Testis (tissue), 3 donors: ENCODE measurements around the gene KRT15. TPM values are rescaled to one million over a fixed set of nuclear protein-coding genes. Genes with fewer than 3 reads are reported as not detected.

ENCODE experiments used
- DNase-seq: peaks from one replicate; pipeline ENCODE4 v3.0.0-alpha.2; 2019
- H3K27ac ChIP-seq, 2 donors: fragments of 200-600 bp; sonication (generic); one replicate each; pipeline ENCODE4 v1.5.1; 2019
- H3K27me3 ChIP-seq: fragments of 200-600 bp; sonication (generic); one replicate; pipeline ENCODE4 v1.5.1; 2019
- H3K36me3 ChIP-seq: fragments of 200-600 bp; sonication (generic); one replicate; pipeline ENCODE4 v1.5.1; 2017; ENCODE audit warnings: low read depth; ENCODE audit errors: missing control alignments
- H3K4me1 ChIP-seq: fragments of 200-600 bp; sonication (generic); one replicate; pipeline ENCODE4 v1.5.1; 2019
- H3K4me3 ChIP-seq, 2 donors: fragments of 200-600 bp; sonication (generic); one replicate each; pipeline ENCODE4 v1.5.1; 2017 to 2019
- H3K9me3 ChIP-seq: fragments of 200-600 bp; sonication (generic); one replicate; pipeline ENCODE4 v1.5.1; 2017
- POLR2A ChIP-seq: fragments of 450-650 bp; IDR thresholded peaks from one replicate; pipeline ENCODE4 v1.6.1; 2017; ENCODE audit warnings: antibody characterized with exemption, mild to moderate bottlenecking, moderate library complexity
- WGBS, 2 donors: methylation state at CpG; one replicate each; pipeline ENCODE4 v1.1.5; 2018; 5-methylcytosine and 5-hydroxymethylcytosine counted together
- intact Hi-C: fragments of 100-400 bp; cut with DNase I; formaldehyde crosslinking; loops from one replicate; pipeline ENCODE4 v1.15.1; 2023; ENCODE audit warnings: low total_unique reads
- polyA plus RNA-seq: library from polyadenylated mRNA; stranded (reverse); fragments of 350-450 nt; fragmentation: Illumina TruSeq; extraction: RNeasy Lipid Tissue Mini Kit (QIAGEN cat#74804); gene quantifications from one replicate; pipeline ENCODE4 v1.2.3, GENCODE V29; 2014; ENCODE audit warnings: low read depth, low replicate concordance; ENCODE audit not compliant: insufficient read depth
- total RNA-seq, 2 donors: library from RNA; depleted of rRNA; stranded (reverse); fragments of >200 nt; gene quantifications; one replicate each; pipeline ENCODE4 v1.2.3, GENCODE V29; 2016
- TF ChIP-seq, protein P1 (sequence below), 3 experiments: fragments of 450-650 bp in 2 of 3; fragments of 200-600 bp in 1 of 3; sonication (generic) in 1 of 3; IDR thresholded peaks; one replicate each; pipeline ENCODE4 v1.5.1; 2016 to 2019; ENCODE audit warnings: antibody characterized with exemption in 3 of 3, mild to moderate bottlenecking in 2 of 3, moderate library complexity in 1 of 3

KRT15 gene
- total and polyA plus RNA-seq, 3 donors from 2014 or later, result 5.8 to 21.7 (median 19.4) TPM

DNA sequence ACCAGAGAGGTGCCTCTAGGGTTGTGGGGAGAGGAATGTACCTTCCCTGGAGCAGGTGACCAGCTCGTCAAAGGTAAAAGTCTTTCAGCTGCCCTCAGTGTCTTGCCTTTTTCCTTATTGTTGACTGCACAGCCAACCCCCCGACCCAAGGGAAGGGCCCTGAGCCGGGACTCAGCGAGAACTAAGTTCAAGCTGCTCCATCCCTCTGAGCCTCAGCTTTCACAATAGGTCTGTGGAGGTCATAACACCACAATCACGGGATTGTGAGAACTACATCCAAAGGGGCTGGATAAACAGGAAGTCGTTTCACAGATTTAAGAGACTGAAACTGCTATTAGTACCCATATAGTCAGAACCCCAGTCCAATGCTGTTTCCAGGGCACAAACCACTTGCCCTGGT lies 26.3 kb downstream of the KRT15 start:
- Histone ChIP-seq H3K27me3 (no peaks in the 10 kb centered on the region), H3K36me3 (no peaks in the 10 kb centered on the region), H3K4me3 (no peak overlapping the region), H3K27ac (peak overlapping the region in 1 of 2 donors; percentile 51), H3K4me1 (peaks cover 23% of the 10 kb centered on the region), H3K9me3 (no peaks in the 10 kb centered on the region)
- peak; percentile 69 for DNase-seq
- intact Hi-C loops, result no loop called here
- 47 to 48% methylated on average over 6 of the region's 6 CpGs for WGBS, 2 donors
- TF ChIP-seq POLR2A, result no peak
- TF ChIP-seq, protein P1, sequence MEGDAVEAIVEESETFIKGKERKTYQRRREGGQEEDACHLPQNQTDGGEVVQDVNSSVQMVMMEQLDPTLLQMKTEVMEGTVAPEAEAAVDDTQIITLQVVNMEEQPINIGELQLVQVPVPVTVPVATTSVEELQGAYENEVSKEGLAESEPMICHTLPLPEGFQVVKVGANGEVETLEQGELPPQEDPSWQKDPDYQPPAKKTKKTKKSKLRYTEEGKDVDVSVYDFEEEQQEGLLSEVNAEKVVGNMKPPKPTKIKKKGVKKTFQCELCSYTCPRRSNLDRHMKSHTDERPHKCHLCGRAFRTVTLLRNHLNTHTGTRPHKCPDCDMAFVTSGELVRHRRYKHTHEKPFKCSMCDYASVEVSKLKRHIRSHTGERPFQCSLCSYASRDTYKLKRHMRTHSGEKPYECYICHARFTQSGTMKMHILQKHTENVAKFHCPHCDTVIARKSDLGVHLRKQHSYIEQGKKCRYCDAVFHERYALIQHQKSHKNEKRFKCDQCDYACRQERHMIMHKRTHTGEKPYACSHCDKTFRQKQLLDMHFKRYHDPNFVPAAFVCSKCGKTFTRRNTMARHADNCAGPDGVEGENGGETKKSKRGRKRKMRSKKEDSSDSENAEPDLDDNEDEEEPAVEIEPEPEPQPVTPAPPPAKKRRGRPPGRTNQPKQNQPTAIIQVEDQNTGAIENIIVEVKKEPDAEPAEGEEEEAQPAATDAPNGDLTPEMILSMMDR (IDR thresholded peaks at IDR 0.05), result no peak

GRCh38 chr17:41491476-41491875 lies 27.2 kb downstream of the KRT15 start:
- intact Hi-C loops, result no loop called here
- Histone ChIP-seq H3K27me3 (no peaks in the 10 kb centered on the region), H3K9me3 (no peaks in the 10 kb centered on the region), H3K36me3 (no peaks in the 10 kb centered on the region), H3K4me3 (no peak overlapping the region), H3K4me1 (peaks cover 19% of the 10 kb centered on the region), H3K27ac (no peak overlapping the region)
- TF ChIP-seq POLR2A, result no peak
- TF ChIP-seq, protein P1 (IDR thresholded peaks at IDR 0.05), result no peak
- WGBS, 2 donors, result 82 to 86% methylated on average over 2 of the region's 2 CpGs
- DNase-seq, result no peak

DNA sequence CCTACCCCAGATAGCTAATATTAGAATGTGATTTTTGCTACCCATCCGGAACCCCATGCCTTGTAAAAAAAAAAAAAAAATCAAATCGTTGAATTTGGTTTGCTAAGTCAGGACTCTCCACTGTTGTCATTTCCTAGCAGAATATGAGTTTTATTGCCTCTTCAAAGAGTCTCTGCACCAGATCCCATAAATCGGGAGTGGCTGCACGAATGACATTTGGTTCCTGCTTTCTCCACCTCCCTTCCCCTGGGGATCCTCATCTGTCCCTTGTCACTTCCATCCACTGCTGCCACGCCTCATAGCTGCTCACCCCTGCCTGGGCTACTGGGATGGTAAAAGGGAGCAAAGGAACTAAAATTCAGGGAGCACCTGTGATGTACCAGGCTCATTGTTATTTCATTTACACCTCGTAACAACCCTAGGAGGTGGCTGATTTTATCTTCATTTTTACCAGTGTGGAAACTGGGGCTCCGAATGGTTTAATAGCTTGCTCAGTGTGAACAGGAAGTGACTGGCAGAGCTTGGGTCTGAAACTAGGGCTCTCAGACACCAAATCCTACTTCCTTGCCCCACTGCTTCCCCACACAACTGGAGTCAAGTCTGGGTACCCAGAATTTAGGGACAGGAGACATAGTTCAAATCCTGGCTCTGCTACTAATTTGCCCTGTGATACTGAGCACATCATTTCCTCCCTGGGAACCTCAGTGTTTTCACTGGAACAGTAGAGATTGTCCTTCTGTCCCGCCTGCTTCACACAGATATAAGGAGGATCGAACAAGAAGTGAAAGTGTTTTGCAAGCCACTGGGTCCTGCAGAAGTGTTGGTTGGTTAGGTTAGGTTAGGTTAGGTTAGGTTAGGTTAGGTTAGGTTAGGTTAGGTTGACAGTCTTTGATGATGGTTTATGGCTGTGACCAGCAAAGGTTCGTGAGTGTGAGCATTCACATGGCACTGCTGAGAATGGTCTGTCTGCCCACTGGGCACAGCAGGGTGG lies 28.4 kb downstream of the KRT15 start:
- no peak overlapping the region for H3K27ac ChIP-seq
- no peaks in the 10 kb centered on the region for H3K9me3 ChIP-seq
- peaks cover 19% of the 10 kb centered on the region for H3K4me1 ChIP-seq
- intact Hi-C loops, result no loop called here
- TF ChIP-seq, protein P1 (IDR thresholded peaks at IDR 0.05), result no peak
- no peak for TF ChIP-seq POLR2A
- H3K27me3 ChIP-seq, result no peaks in the 10 kb centered on the region
- WGBS, 2 donors, result 80 to 82% methylated on average over 10 of the region's 10 CpGs
- no peak for DNase-seq
- no peak overlapping the region for H3K4me3 ChIP-seq
- H3K36me3 ChIP-seq, result no peaks in the 10 kb centered on the region

- no peak within 1 kb of the TSS for H3K27ac ChIP-seq
- intact Hi-C loops, result no loop called here
- no peaks in the 10 kb centered on the region for H3K27me3 ChIP-seq
- H3K4me3 ChIP-seq, result no peak within 1 kb of the TSS
- no peaks in the 10 kb centered on the region for H3K36me3 ChIP-seq
- no peak for DNase-seq
- peaks cover 19% of the 10 kb centered on the region for H3K4me1 ChIP-seq
- H3K9me3 ChIP-seq, result no peaks in the 10 kb centered on the region
- 90 to 93% methylated on average over 11 to 12 of the region's 12 CpGs for WGBS, 2 donors
- TF ChIP-seq, protein P1 (IDR thresholded peaks at IDR 0.05), result no peak
- no peak for TF ChIP-seq POLR2A
These were observed 29.2 kb downstream of the KRT15 start, which contains the start of gene KRT36 for GRCh38 chr17:41489531-41489930. KRT36 (minus strand) TSS chr17:41489910; CDS start chr17:41489864, 46 bp downstream.
